Heart left ventricle (tissue), 16 donors: ENCODE data around the gene PDE6B. TPM values are rescaled to one million over a fixed set of nuclear protein-coding genes. Genes with fewer than 3 reads are reported as not detected.

ENCODE experiments used
- ATAC-seq, 4 donors: fragments of 200-7000 bp; cut with Tn5 transposase; one replicate each; pipeline ENCODE4 v1.9.1; 2020 to 2022; ENCODE audit warnings: moderate library complexity in 4 of 4, mild to moderate bottlenecking in 3 of 4, moderate number of reproducible peaks in 1 of 4
- DNase-seq, 5 donors: peaks; one replicate each; pipeline ENCODE4 v3.0.0-alpha.2; 2020
- H3K27ac ChIP-seq, 12 donors: fragments of 200-600 bp; sonication (generic) in 4 of 12; one replicate each; pipeline versions ENCODE4 v1.5.0 to v1.8.0; 2016 to 2022; ENCODE audit warnings: mild to moderate bottlenecking in 2 of 12
- H3K27me3 ChIP-seq, 9 donors: fragments of 200-600 bp; sonication (generic) in 2 of 9; one replicate each; pipeline versions ENCODE4 v1.5.1 to v1.8.0; 2016 to 2022; ENCODE audit warnings: mild to moderate bottlenecking in 3 of 9
- H3K36me3 ChIP-seq, 9 donors: fragments of 200-600 bp; sonication (generic) in 2 of 9; one replicate each; pipeline versions ENCODE4 v1.5.0 to v1.8.0; 2018 to 2022; ENCODE audit warnings: mild to moderate bottlenecking in 2 of 9
- H3K4me1 ChIP-seq, 12 donors: fragments of 200-600 bp; sonication (generic) in 4 of 12; one replicate each; pipeline versions ENCODE4 v1.5.0 to v1.8.0; 2016 to 2022; ENCODE audit warnings: mild to moderate bottlenecking in 3 of 12
- H3K4me3 ChIP-seq, 12 donors: fragments of 200-600 bp; sonication (generic) in 4 of 12; one replicate each; pipeline versions ENCODE4 v1.5.0 to v1.8.0; 2017 to 2022; ENCODE audit warnings: mild to moderate bottlenecking in 9 of 12, moderate library complexity in 4 of 12
- H3K9me3 ChIP-seq, 12 donors: fragments of 200-600 bp; sonication (generic) in 4 of 12; one replicate each; pipeline versions ENCODE4 v1.5.0 to v1.8.0; 2016 to 2022; ENCODE audit warnings: mild to moderate bottlenecking in 1 of 12
- POLR2A ChIP-seq, 2 donors: fragments of 450-650 bp; IDR thresholded peaks; one replicate each; pipeline ENCODE4 v1.6.1; 2017; ENCODE audit warnings: antibody characterized with exemption in 2 of 2, mild to moderate bottlenecking in 2 of 2, moderate library complexity in 2 of 2
- WGBS, 4 donors: extraction: QIAGEN DNeasy Blood & Tissue Kit in 2 of 4; methylation state at CpG; one replicate each; pipeline versions ENCODE4 v1.1.5 to v1.1.7; 2013 to 2018; 5-methylcytosine and 5-hydroxymethylcytosine counted together
- intact Hi-C, 10 donors: fragments of 100-400 bp; cut with DNase I; formaldehyde crosslinking; loops; one replicate each; pipeline versions ENCODE4 v1.11.1 to v1.14.2; 2022
- polyA plus RNA-seq, 2 donors: library from polyadenylated mRNA; stranded (reverse); fragments of 200-250 nt; gene quantifications; one replicate each; pipeline ENCODE4 v1.2.3, GENCODE V29; 2013
- total RNA-seq, 9 donors: library from RNA; depleted of rRNA in 2 of 9; stranded (reverse); fragments of >200 nt in 2 of 9; fragmentation: NEBNext Ultra II Directional in 3 of 9; extraction: Animal tissue kit (Norgen Biotek cat#: 25700) in 3 of 9; gene quantifications; one replicate each; pipeline versions ENCODE4 v1.1.0 to v1.2.4, GENCODE V29; 2016 to 2023
- TF ChIP-seq, protein P1 (sequence below), 12 donors: fragments of 200-600 bp; sonication (generic) in 4 of 12; IDR thresholded peaks; one replicate each; pipeline versions ENCODE4 v1.5.0 to v1.8.0; 2018 to 2022; ENCODE audit warnings: antibody characterized with exemption in 12 of 12, mild to moderate bottlenecking in 5 of 12
- donor health status: ischemic (EF 13 %, LVEDD 7.1; RV severe dilation, severe dysfunction).
- donor health status: healthy with polysubstance abuse.
- donor health status: DM: no; HTN: yes; CAD: no.
- donor health status: DM: no; HTN: no; CAD: no.
- donor health status: ischemic (EF 25% LVEDD 6.9; RV normal size, moderate dysfunction).
- donor health status: ischemic (EF 25% LVEDD 5.7; RV mildly dilated, moderate dysfunction).
- donor health status: healthy.
- donor health status: DM: yes; HTN: yes; CAD: no.
- donor health status: ischemic (EF 35%, LVEDD 5.7; RV mildly dilated, moderate dysfunction).
- donor health status: nonischemic (EF 11% LVEDD 7.7; RV severe dilation, severe dysfunction).
- donor health status: DM: yes; HTN: yes; CAD: no.
- donor health status: PGD.
- donor health status: ischemic (EF 29% LVEDD 5.4; RV normal size, mild dysfunction).
- donor health status: nonischemic (EF 23%, LVEDD 6.1; RV moderate dilation, normal function).

Gene PDE6B
- total and polyA plus RNA-seq, 11 donors: 0.61 to 8.4 (median 3.5) TPM

- Histone ChIP-seq H3K4me3 (no peak overlapping the region), H3K36me3 (no peaks in the 10 kb centered on the region), H3K27me3 (peaks cover 10 to 45% (median 16%) of the 10 kb centered on the region in 9 donors), H3K27ac (no peak overlapping the region), H3K9me3 (no peaks in the 10 kb centered on the region), H3K4me1 (peaks cover 0 to 12% (median 0%) of the 10 kb centered on the region in 12 donors)
- 64 to 69% (median 67%) methylated on average over 24 of the region's 24 CpGs for WGBS, 4 donors
- intact Hi-C loops: no loop called here
- TF ChIP-seq, protein P1, sequence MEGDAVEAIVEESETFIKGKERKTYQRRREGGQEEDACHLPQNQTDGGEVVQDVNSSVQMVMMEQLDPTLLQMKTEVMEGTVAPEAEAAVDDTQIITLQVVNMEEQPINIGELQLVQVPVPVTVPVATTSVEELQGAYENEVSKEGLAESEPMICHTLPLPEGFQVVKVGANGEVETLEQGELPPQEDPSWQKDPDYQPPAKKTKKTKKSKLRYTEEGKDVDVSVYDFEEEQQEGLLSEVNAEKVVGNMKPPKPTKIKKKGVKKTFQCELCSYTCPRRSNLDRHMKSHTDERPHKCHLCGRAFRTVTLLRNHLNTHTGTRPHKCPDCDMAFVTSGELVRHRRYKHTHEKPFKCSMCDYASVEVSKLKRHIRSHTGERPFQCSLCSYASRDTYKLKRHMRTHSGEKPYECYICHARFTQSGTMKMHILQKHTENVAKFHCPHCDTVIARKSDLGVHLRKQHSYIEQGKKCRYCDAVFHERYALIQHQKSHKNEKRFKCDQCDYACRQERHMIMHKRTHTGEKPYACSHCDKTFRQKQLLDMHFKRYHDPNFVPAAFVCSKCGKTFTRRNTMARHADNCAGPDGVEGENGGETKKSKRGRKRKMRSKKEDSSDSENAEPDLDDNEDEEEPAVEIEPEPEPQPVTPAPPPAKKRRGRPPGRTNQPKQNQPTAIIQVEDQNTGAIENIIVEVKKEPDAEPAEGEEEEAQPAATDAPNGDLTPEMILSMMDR (IDR thresholded peaks at IDR 0.05): no peak
- no peak for TF ChIP-seq POLR2A (IDR thresholded peaks at IDR 0.05)
- ATAC-seq (no peak), DNase-seq (peak in 3 of 5 donors; percentile 7 to 21 (median 15))
Observed at GRCh38 chr4:651884-652642, 26.7 kb downstream of the PDE6B start.

- DNase-seq: peak in 3 of 5 donors; percentile 10 to 50 (median 24)
- no peak overlapping the region for H3K27ac ChIP-seq
- no peaks in the 10 kb centered on the region for H3K36me3 ChIP-seq
- no peak overlapping the region for H3K4me3 ChIP-seq
- TF ChIP-seq POLR2A (IDR thresholded peaks at IDR 0.05): no peak
- TF ChIP-seq, protein P1 (IDR thresholded peaks at IDR 0.05): no peak
- intact Hi-C loops: no loop called here
- WGBS, 4 donors: 85 to 91% (median 90%) methylated on average over 34 to 35 of the region's 35 CpGs
- ATAC-seq: no peak
- H3K9me3 ChIP-seq: no peaks in the 10 kb centered on the region
- H3K4me1 ChIP-seq: peaks cover 0 to 12% (median 0%) of the 10 kb centered on the region in 12 donors
- peaks cover 9 to 34% (median 16%) of the 10 kb centered on the region in 9 donors for H3K27me3 ChIP-seq
Observed at GRCh38 chr4:653080-653821, 27.9 kb downstream of the PDE6B start.

DNA sequence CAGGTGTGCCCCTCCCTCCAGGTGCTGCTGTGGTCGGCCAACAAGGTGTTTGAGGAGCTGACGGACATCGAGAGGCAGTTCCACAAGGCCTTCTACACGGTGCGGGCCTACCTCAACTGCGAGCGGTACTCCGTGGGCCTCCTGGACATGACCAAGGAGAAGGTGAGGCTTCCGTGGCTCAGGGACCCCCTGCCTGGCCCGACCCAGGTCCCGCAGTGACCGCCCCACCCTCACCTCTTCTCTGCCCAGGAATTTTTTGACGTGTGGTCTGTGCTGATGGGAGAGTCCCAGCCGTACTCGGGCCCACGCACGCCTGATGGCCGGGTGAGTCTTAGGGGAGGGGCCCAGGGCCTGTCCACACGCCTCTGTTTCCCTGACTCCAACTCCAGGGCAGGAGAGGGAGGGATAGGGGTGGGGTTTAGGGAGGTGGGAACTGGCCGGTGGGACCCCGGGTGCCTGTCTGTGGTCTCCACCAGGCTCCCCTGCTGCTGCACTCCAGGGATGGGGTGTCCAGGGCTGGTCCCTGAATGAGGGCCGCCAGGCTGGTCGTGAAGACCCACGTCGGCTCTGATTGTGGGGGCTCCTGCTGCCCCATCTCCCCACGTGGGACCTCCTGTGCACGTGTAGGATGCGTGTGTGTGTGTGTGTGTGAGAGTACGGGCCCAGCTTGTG is 28.6 kb downstream of the PDE6B start:
- H3K27me3 ChIP-seq: peaks cover 6 to 26% (median 16%) of the 10 kb centered on the region in 9 donors
- TF ChIP-seq, protein P1 (IDR thresholded peaks at IDR 0.05): no peak
- no peak for TF ChIP-seq POLR2A (IDR thresholded peaks at IDR 0.05)

DNA sequence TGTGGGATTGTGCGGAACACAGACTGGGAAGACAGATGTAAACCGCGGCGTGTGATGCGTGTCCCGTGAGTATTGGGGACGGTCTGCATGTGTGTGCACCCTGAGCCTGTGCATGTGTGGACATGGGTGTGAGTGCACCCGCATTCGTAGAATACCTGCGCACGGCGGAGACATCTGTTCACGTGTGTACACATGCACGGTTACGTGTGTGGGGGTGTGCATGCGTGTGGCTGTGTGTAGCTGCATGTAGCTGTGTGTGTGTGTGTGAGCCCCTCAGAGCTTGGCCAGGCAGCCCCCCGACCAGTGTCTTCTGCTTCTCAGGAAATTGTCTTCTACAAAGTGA is 29.1 kb downstream of the PDE6B start:
- Histone ChIP-seq H3K4me3 (no peak overlapping the region), H3K27ac (no peak overlapping the region), H3K27me3 (peaks cover 6 to 21% (median 16%) of the 10 kb centered on the region in 9 donors), H3K36me3 (no peaks in the 10 kb centered on the region), H3K4me1 (peaks cover 0 to 12% (median 0%) of the 10 kb centered on the region in 12 donors), H3K9me3 (no peaks in the 10 kb centered on the region)
- peak in 1 of 5 donors; percentile 15 for DNase-seq
- no peak for ATAC-seq
- intact Hi-C loops: no loop called here
- TF ChIP-seq, protein P1 (IDR thresholded peaks at IDR 0.05): no peak
- TF ChIP-seq POLR2A (IDR thresholded peaks at IDR 0.05): no peak
- WGBS, 4 donors: 91 to 95% (median 94%) methylated on average over 10 to 17 of the region's 17 CpGs

More for the DNA sequence above, 28.6 kb downstream of the PDE6B start:
- intact Hi-C loops: no loop called here
- peak in 1 of 5 donors; percentile 21 for DNase-seq
- no peaks in the 10 kb centered on the region for H3K36me3 ChIP-seq
- no peaks in the 10 kb centered on the region for H3K9me3 ChIP-seq
- 79 to 91% (median 87%) methylated on average over 20 to 29 of the region's 29 CpGs for WGBS, 4 donors
- ATAC-seq: no peak
- no peak overlapping the region for H3K4me3 ChIP-seq
- no peak overlapping the region for H3K27ac ChIP-seq
- peaks cover 0 to 12% (median 0%) of the 10 kb centered on the region in 12 donors for H3K4me1 ChIP-seq
